IMR-90 (cell line): ENCODE data around the gene AUTS2. TPM values are rescaled to one million over a fixed set of nuclear protein-coding genes. Genes with fewer than 3 reads are reported as not detected.

Experiments
- ATAC-seq: fragments of 200-7000 bp; cut with Tn5 transposase; 2 replicates; pipeline ENCODE4 v1.9.1; 2020; ENCODE audit warnings: low read depth, mild to moderate bottlenecking, moderate library complexity
- BruUV-seq: library from RNA; stranded (reverse); fragments of 400-500 nt; replicated peaks from 2 replicates; lab custom pipeline; 2021; lab: Mats Ljungman, UMichigan
- CTCF ChIA-PET: fragments of 300-600 bp; formaldehyde crosslinking; extraction: SDS; loops from one replicate; lab custom pipeline; 2021; ENCODE audit warnings: antibody characterized with exemption; lab: Yijun Ruan, JAX
- POLR2A ChIA-PET: fragments of 300-600 bp; sonication (Branson Sonifier 250); formaldehyde crosslinking; loops from one replicate; lab custom pipeline; 2022; ENCODE audit warnings: antibody characterized with exemption; ENCODE audit not compliant: unreplicated experiment; lab: Charles Lee
- DNase-seq: peaks from one replicate; pipeline ENCODE4 v3.0.0; 2013
- H2AFZ ChIP-seq: replicated peaks from 2 replicates; pipeline ENCODE3; 2013; ENCODE audit warnings: low read length, mild to moderate bottlenecking; ENCODE audit not compliant: poor library complexity
- H2AK5ac ChIP-seq: 2 replicates; pipeline ENCODE4 v1.6.1; 2013; ENCODE audit warnings: low read depth, low read length, inconsistent platforms
- H2AK9ac ChIP-seq: replicated peaks from 2 replicates; pipeline ENCODE3; 2013; ENCODE audit warnings: mild to moderate bottlenecking, low read depth, low read length, moderate library complexity; ENCODE audit not compliant: poor library complexity
- H2BK120ac ChIP-seq: 2 replicates; pipeline ENCODE4 v1.6.1; 2013; ENCODE audit warnings: low read depth, low read length, inconsistent platforms
- H2BK15ac ChIP-seq: 3 replicates; pipeline ENCODE4 v1.6.1; 2013; ENCODE audit warnings: low read depth, low read length, inconsistent platforms
- H2BK20ac ChIP-seq: 2 replicates; pipeline ENCODE4 v1.6.1; 2013; ENCODE audit warnings: low read depth, mild to moderate bottlenecking, inconsistent platforms, low read length, moderate library complexity
- H2BK5ac ChIP-seq: 2 replicates; pipeline ENCODE4 v1.6.1; 2013; ENCODE audit warnings: mild to moderate bottlenecking, low read depth, low read length, inconsistent platforms; ENCODE audit not compliant: poor library complexity, severe bottlenecking
- H3K14ac ChIP-seq: replicated peaks from 2 replicates; pipeline ENCODE4 v1.6.1; 2013; ENCODE audit warnings: low read depth, low read length, inconsistent platforms
- H3K18ac ChIP-seq: 2 replicates; pipeline ENCODE4 v1.6.1; 2013; ENCODE audit warnings: low read depth, low read length, control low read depth
- H3K23ac ChIP-seq: 2 replicates; pipeline ENCODE4 v1.6.1; 2013; ENCODE audit warnings: low read depth, low read length, inconsistent platforms
- H3K27ac ChIP-seq: 2 replicates; pipeline ENCODE4 v1.5.1; 2013; ENCODE audit warnings: mild to moderate bottlenecking, control low read depth, low read length; ENCODE audit not compliant: insufficient read depth
- H3K27me3 ChIP-seq: 2 replicates; pipeline ENCODE4 v1.6.1; 2013; ENCODE audit warnings: low read length; ENCODE audit not compliant: control insufficient read depth, insufficient read depth
- H3K36me3 ChIP-seq: 2 replicates; pipeline ENCODE4 v1.6.1; 2013; ENCODE audit warnings: low read length, mixed read lengths; ENCODE audit not compliant: control insufficient read depth, insufficient read depth
- H3K4ac ChIP-seq: 2 replicates; pipeline ENCODE4 v1.6.1; 2013; ENCODE audit warnings: low read depth, low read length, inconsistent platforms
- H3K4me1 ChIP-seq: 2 replicates; pipeline ENCODE4 v1.6.1; 2013; ENCODE audit warnings: low read length, mixed read lengths; ENCODE audit not compliant: control insufficient read depth, insufficient read depth
- H3K4me2 ChIP-seq: 2 replicates; pipeline ENCODE4 v1.6.1; 2013; ENCODE audit warnings: low read depth, mild to moderate bottlenecking, control low read depth, low read length, moderate library complexity
- H3K4me3 ChIP-seq: 2 replicates; pipeline ENCODE4 v1.5.1; 2013; ENCODE audit warnings: low read depth, mild to moderate bottlenecking, control low read depth, low read length, moderate library complexity; ENCODE audit not compliant: insufficient read depth
- H3K56ac ChIP-seq: 2 replicates; pipeline ENCODE4 v1.6.1; 2013; ENCODE audit warnings: low read length, inconsistent platforms; ENCODE audit not compliant: insufficient read depth; ENCODE audit errors: extremely low read depth
- H3K79me1 ChIP-seq, 2 experiments: 2 replicates each; pipeline ENCODE4 v1.6.1; 2013; ENCODE audit warnings: low read length in 2 of 2, inconsistent platforms in 1 of 2, low read depth in 1 of 2
- H3K9ac ChIP-seq: 2 replicates; pipeline ENCODE4 v1.6.1; 2013; ENCODE audit warnings: low read depth, low read length, control low read depth
- H3K9me1 ChIP-seq: 2 replicates; pipeline ENCODE4 v1.6.1; 2013; ENCODE audit warnings: low read length, inconsistent platforms; ENCODE audit not compliant: insufficient read depth
- H3K9me3 ChIP-seq: 2 replicates; pipeline ENCODE4 v1.6.1; 2013; ENCODE audit warnings: low read length; ENCODE audit not compliant: control insufficient read depth, insufficient read depth
- H4K20me1 ChIP-seq: 2 replicates; pipeline ENCODE4 v1.6.1; 2013; ENCODE audit warnings: low read length, inconsistent platforms; ENCODE audit not compliant: insufficient read depth
- H4K5ac ChIP-seq: 2 replicates; pipeline ENCODE4 v1.6.1; 2013; ENCODE audit warnings: mild to moderate bottlenecking, low read depth, low read length, control low read depth
- H4K8ac ChIP-seq, 2 experiments: 2 replicates each; pipeline ENCODE4 v1.6.1; 2013; ENCODE audit warnings: low read depth in 2 of 2, low read length in 2 of 2, control low read depth in 1 of 2, inconsistent platforms in 1 of 2
- H4K91ac ChIP-seq: 2 replicates; pipeline ENCODE4 v1.6.1; 2013; ENCODE audit warnings: low read depth, low read length, inconsistent platforms; ENCODE audit not compliant: insufficient read depth
- BHLHE40 ChIP-seq: fragments of 150-350 bp; IDR thresholded peaks from 2 replicates; pipeline ENCODE4 v1.6.1; 2016; ENCODE audit warnings: mild to moderate bottlenecking, low read depth, low read length
- CEBPB ChIP-seq: IDR thresholded peaks from 2 replicates; pipeline ENCODE4 v1.6.1; 2012; ENCODE audit warnings: low read depth, low read length, improper control_type of control experiment
- CHD1 ChIP-seq: IDR thresholded peaks from 2 replicates; pipeline ENCODE4 v1.6.1; 2012; ENCODE audit warnings: low read depth, low read length, improper control_type of control experiment
- CTCF ChIP-seq: conservative IDR thresholded peaks from 2 replicates; pipeline ENCODE4 v1.5.1; 2012; ENCODE audit warnings: mild to moderate bottlenecking, low read depth, low read length, improper control_type of control experiment
- FOS ChIP-seq: fragments of 150-350 bp; IDR thresholded peaks from 2 replicates; pipeline ENCODE4 v1.6.1; 2016; ENCODE audit warnings: low read depth, low read length
- MAFK ChIP-seq: IDR thresholded peaks from 2 replicates; pipeline ENCODE4 v1.6.1; 2012; ENCODE audit warnings: low read depth, low read length, improper control_type of control experiment
- MAZ ChIP-seq: IDR thresholded peaks from 2 replicates; pipeline ENCODE4 v1.6.1; 2012; ENCODE audit warnings: low read depth, mild to moderate bottlenecking, low read length, improper control_type of control experiment, moderate library complexity, borderline replicate concordance
- MXI1 ChIP-seq: IDR thresholded peaks from 2 replicates; pipeline ENCODE4 v1.6.1; 2012; ENCODE audit warnings: low read depth, mild to moderate bottlenecking, low read length, moderate library complexity, borderline replicate concordance
- NFE2L2 ChIP-seq: fragments of 150-350 bp; IDR thresholded peaks from 2 replicates; pipeline ENCODE4 v1.6.1; 2016; ENCODE audit warnings: low read depth, mild to moderate bottlenecking, low read length
- RAD21 ChIP-seq: IDR thresholded peaks from 2 replicates; pipeline ENCODE4 v1.6.1; 2012; ENCODE audit warnings: low read length, improper control_type of control experiment
- RCOR1 ChIP-seq: IDR thresholded peaks from 2 replicates; pipeline ENCODE4 v1.6.1; 2012; ENCODE audit warnings: mild to moderate bottlenecking, low read length, improper control_type of control experiment; ENCODE audit not compliant: insufficient replicate concordance
- RFX5 ChIP-seq: IDR thresholded peaks from 2 replicates; pipeline ENCODE4 v1.8.0; 2012; ENCODE audit warnings: low read depth, mild to moderate bottlenecking, low read length, moderate library complexity
- SMC3 ChIP-seq: fragments of 150-350 bp; IDR thresholded peaks from 2 replicates; pipeline ENCODE4 v1.6.1; 2016; ENCODE audit warnings: low read depth, mild to moderate bottlenecking, antibody characterized with exemption, low read length, moderate library complexity
- USF2 ChIP-seq: fragments of 150-350 bp; IDR thresholded peaks from 2 replicates; pipeline ENCODE4 v1.6.1; 2017; ENCODE audit warnings: mild to moderate bottlenecking, antibody characterized with exemption, low read length, low read depth
- WGBS, 2 experiments: methylation state at CpG; one replicate each; pipeline versions ENCODE4 v1.1.5 to v1.1.7; 2013; ENCODE audit warnings: missing lambda C conversion rate in 2 of 2; ENCODE audit not compliant: insufficient read length in 1 of 2; ENCODE audit errors: extremely low coverage in 2 of 2; 5-methylcytosine and 5-hydroxymethylcytosine counted together
- dilution Hi-C: fragments of 300-500 bp; cut with HindIII; formaldehyde crosslinking; loops from one replicate; pipeline ENCODE4 v1.14.3; 2018; ENCODE audit warnings: low sequenced_read_pairs; ENCODE audit not compliant: unreplicated experiment
- in situ Hi-C: fragments of 300-500 bp; cut with MboI; formaldehyde crosslinking; loops from 3 replicates; pipeline ENCODE4 v1.14.3; 2019; ENCODE audit warnings: low sequenced_read_pairs, inconsistent platforms, mixed read lengths
- intact Hi-C: fragments of 100-400 bp; cut with micrococcal nuclease; formaldehyde crosslinking; loops from 2 replicates; pipeline ENCODE4 v1.10.0; 2022
- polyA plus RNA-seq, 3 experiments: library from polyadenylated mRNA; depleted of rRNA; stranded (reverse); fragments of >200 nt; gene quantifications; 2 replicates each; pipeline ENCODE4 v1.2.3, GENCODE V29; 2012; ENCODE audit warnings: low replicate concordance in 1 of 3
- total RNA-seq: library from RNA; depleted of rRNA; stranded (reverse); fragments of >200 nt; gene quantifications from 2 replicates; pipeline ENCODE4 v1.2.3, GENCODE V29; 2012
- TF ChIP-seq, protein P1 (sequence below): fragments of 150-350 bp; IDR thresholded peaks from 2 replicates; pipeline ENCODE4 v1.6.1; 2016; ENCODE audit warnings: low read depth, mild to moderate bottlenecking, low read length, moderate library complexity, borderline replicate concordance

Gene AUTS2
- total and polyA plus RNA-seq, 2 of the 4 experiments (the other 2 are of a cell fraction) = 0.90 to 3.0 TPM

DNA sequence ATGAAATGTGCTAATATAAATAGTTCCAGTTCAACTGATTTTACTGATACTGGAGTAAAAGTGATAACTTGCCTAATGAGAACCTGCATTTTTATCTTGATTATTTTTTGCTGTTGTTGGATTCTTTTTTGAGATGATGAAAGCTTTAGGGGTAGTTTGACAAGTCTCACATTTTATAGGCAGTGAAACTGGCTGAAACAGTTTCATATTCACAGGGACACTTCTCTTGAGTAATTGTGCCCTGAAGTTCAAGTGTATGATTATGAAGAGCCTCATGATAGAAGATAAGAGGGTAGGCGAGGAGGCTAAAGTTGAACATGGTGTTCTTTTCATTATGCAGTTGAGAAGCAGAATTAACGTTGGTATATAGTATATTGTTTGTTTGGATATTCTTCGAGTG, 5.1 kb downstream of the AUTS2 start:
- no peak overlapping the region for H3K14ac ChIP-seq
- TF ChIP-seq RCOR1 = no peak
- no peak for TF ChIP-seq NFE2L2
- TF ChIP-seq MAFK = no peak
- TF ChIP-seq RFX5 = no peak
- no peak for TF ChIP-seq RAD21
- TF ChIP-seq, protein P1, sequence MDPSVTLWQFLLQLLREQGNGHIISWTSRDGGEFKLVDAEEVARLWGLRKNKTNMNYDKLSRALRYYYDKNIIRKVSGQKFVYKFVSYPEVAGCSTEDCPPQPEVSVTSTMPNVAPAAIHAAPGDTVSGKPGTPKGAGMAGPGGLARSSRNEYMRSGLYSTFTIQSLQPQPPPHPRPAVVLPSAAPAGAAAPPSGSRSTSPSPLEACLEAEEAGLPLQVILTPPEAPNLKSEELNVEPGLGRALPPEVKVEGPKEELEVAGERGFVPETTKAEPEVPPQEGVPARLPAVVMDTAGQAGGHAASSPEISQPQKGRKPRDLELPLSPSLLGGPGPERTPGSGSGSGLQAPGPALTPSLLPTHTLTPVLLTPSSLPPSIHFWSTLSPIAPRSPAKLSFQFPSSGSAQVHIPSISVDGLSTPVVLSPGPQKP = no peak
- TF ChIP-seq MXI1 = no peak
- TF ChIP-seq MAZ = no peak
- TF ChIP-seq CHD1 = no peak
- TF ChIP-seq BHLHE40 = no peak
- no peak for TF ChIP-seq USF2
- no peak for TF ChIP-seq CTCF
- TF ChIP-seq FOS = no peak
- no peak for TF ChIP-seq SMC3
- no peak for TF ChIP-seq CEBPB
- H2BK15ac ChIP-seq = no peak overlapping the region
- H3K4me1 ChIP-seq = 0 out of 2 replicates have a peak, but pooled peaks cover 2% of the 10 kb centered on the region
- H3K79me1 ChIP-seq = no peaks in the 10 kb centered on the region
- no peaks in the 10 kb centered on the region for H3K36me3 ChIP-seq
- no peak overlapping the region for H3K23ac ChIP-seq
- H3K9ac ChIP-seq = no peak overlapping the region
- H4K5ac ChIP-seq = no peak overlapping the region
- no peak overlapping the region for H2AFZ ChIP-seq
- DNase-seq = no peak
- in situ Hi-C loops (no loop called here), dilution Hi-C loops (no loop called here), intact Hi-C loops (no loop called here)
- H4K20me1 ChIP-seq = no peaks in the 10 kb centered on the region
- no peak overlapping the region for H2AK9ac ChIP-seq
- no peak overlapping the region for H3K4ac ChIP-seq
- no peak overlapping the region for H4K91ac ChIP-seq
- ChIA-PET CTCF (no interaction called here), POLR2A (no interaction called here)
- ATAC-seq = no peak
- H3K27me3 ChIP-seq = peaks cover 17% of the 10 kb centered on the region
- H3K27ac ChIP-seq = no peak overlapping the region
- H3K9me3 ChIP-seq = no peaks in the 10 kb centered on the region
- H3K9me1 ChIP-seq = no peaks in the 10 kb centered on the region
- no peak overlapping the region for H4K8ac ChIP-seq
- no TSS peak for BruUV-seq
- no peak overlapping the region for H3K4me3 ChIP-seq
- no peak overlapping the region for H3K18ac ChIP-seq
- H2AK5ac ChIP-seq = no peak overlapping the region
- H2BK120ac ChIP-seq = no peak overlapping the region
- H2BK20ac ChIP-seq = no peak overlapping the region
- H3K4me2 ChIP-seq = no peak overlapping the region
- no peak overlapping the region for H2BK5ac ChIP-seq
- no CpG with 5 or more reads among the region's 3 CpGs for WGBS, 2 experiments
- no peak overlapping the region for H3K56ac ChIP-seq
